Breast epithelium (tissue), 4 donors: ENCODE results near the gene SH3GL2. TPM values are rescaled to one million over a fixed set of nuclear protein-coding genes. Genes with fewer than 3 reads are reported as not detected.

ENCODE experiments used
- DNase-seq, 2 donors: peaks; one replicate each; pipeline ENCODE4 v3.0.0-alpha.2; 2019; ENCODE audit warnings: low spot score in 2 of 2
- H3K27ac ChIP-seq, 2 donors: fragments of 200-600 bp; sonication (generic) in 1 of 2; one replicate each; pipeline ENCODE4 v1.5.1; 2016 to 2019; ENCODE audit warnings: mild to moderate bottlenecking in 1 of 2
- H3K27me3 ChIP-seq, 2 donors: fragments of 200-600 bp; sonication (generic) in 1 of 2; one replicate each; pipeline versions ENCODE4 v1.5.1 to v1.6.0; 2017 to 2019; ENCODE audit warnings: control low read depth in 1 of 2, mild to moderate bottlenecking in 1 of 2
- H3K36me3 ChIP-seq: fragments of 200-600 bp; one replicate; pipeline ENCODE4 v1.5.1; 2019
- H3K4me1 ChIP-seq, 2 donors: fragments of 200-600 bp; sonication (generic); one replicate each; pipeline ENCODE4 v1.5.1; 2016 to 2019; ENCODE audit warnings: control low read depth in 1 of 2
- H3K4me3 ChIP-seq, 3 donors: fragments of 200-600 bp; sonication (generic); 1 replicate in 2 of 3; 2 replicates in 1 of 3; pipeline ENCODE4 v1.5.1; 2016 to 2019; ENCODE audit warnings: mild to moderate bottlenecking in 3 of 3, moderate library complexity in 2 of 3
- H3K9me3 ChIP-seq, 2 donors: fragments of 200-600 bp; sonication (generic) in 1 of 2; one replicate each; pipeline ENCODE4 v1.5.1; 2016 to 2019; ENCODE audit warnings: control low read depth in 1 of 2
- POLR2A ChIP-seq: fragments of 450-650 bp; IDR thresholded peaks from one replicate; pipeline ENCODE4 v1.6.1; 2016; ENCODE audit warnings: antibody characterized with exemption, mild to moderate bottlenecking, moderate library complexity
- POLR2AphosphoS5 ChIP-seq, 3 donors: sonication (generic); formaldehyde crosslinking; IDR thresholded peaks; one replicate each; pipeline ENCODE4 v1.6.1; 2017; ENCODE audit warnings: antibody characterized with exemption in 3 of 3
- intact Hi-C: fragments of 100-400 bp; cut with DNase I; formaldehyde crosslinking; loops from one replicate; pipeline ENCODE4 v1.15.1; 2023; ENCODE audit warnings: low total_unique reads
- total RNA-seq, 3 donors: library from RNA; depleted of rRNA; stranded (reverse); fragments of >200 nt; gene quantifications; one replicate each; pipeline ENCODE4 v1.1.0, GENCODE V29; 2016
- TF ChIP-seq, protein P1 (sequence below), 3 donors: fragments of 450-650 bp; IDR thresholded peaks; one replicate each; pipeline ENCODE4 v1.5.1; 2016 to 2017; ENCODE audit warnings: antibody characterized with exemption in 3 of 3, mild to moderate bottlenecking in 3 of 3, moderate library complexity in 3 of 3

SH3GL2 gene
- total RNA-seq, 3 donors from 2014 or later = under 0.01 to 0.16 TPM; not detected in 1

DNA sequence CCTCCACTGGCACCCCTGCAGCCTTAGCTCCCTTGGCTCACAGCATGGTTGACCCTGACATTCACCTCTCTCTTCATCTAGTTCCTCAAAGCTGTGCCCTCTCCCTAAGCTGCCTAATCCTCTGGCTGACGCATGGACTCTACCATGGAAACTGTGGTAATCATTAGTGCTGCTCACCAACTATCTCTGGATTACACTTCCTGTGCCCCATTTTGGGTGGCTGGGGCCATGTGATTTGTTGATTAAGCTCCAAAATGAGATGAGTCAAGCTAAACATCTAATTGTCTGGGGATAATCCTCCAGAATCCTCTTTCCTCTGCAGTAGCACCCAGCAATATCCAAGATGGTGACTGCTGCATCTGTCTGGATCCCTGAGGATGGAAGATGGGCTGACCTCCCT is 264.4 kb downstream of the SH3GL2 start:
- no peaks in the 10 kb centered on the region for H3K27me3 ChIP-seq
- intact Hi-C loops = no loop called here
- TF ChIP-seq POLR2A (no peak), POLR2AphosphoS5 (IDR thresholded peaks at IDR 0.05) (no peak)
- TF ChIP-seq, protein P1, sequence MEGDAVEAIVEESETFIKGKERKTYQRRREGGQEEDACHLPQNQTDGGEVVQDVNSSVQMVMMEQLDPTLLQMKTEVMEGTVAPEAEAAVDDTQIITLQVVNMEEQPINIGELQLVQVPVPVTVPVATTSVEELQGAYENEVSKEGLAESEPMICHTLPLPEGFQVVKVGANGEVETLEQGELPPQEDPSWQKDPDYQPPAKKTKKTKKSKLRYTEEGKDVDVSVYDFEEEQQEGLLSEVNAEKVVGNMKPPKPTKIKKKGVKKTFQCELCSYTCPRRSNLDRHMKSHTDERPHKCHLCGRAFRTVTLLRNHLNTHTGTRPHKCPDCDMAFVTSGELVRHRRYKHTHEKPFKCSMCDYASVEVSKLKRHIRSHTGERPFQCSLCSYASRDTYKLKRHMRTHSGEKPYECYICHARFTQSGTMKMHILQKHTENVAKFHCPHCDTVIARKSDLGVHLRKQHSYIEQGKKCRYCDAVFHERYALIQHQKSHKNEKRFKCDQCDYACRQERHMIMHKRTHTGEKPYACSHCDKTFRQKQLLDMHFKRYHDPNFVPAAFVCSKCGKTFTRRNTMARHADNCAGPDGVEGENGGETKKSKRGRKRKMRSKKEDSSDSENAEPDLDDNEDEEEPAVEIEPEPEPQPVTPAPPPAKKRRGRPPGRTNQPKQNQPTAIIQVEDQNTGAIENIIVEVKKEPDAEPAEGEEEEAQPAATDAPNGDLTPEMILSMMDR (IDR thresholded peaks at IDR 0.05) = no peak
- H3K36me3 ChIP-seq = no peaks in the 10 kb centered on the region
- H3K4me3 ChIP-seq = no peak overlapping the region
- no peak overlapping the region for H3K27ac ChIP-seq
- DNase-seq = no peak
- H3K9me3 ChIP-seq = no peaks in the 10 kb centered on the region
- no peaks in the 10 kb centered on the region for H3K4me1 ChIP-seq
